IPS DF 6.9 (cell line): ENCODE measurements around the gene TBC1D22A.

Experiments
- DNase-seq: peaks from one replicate; pipeline ENCODE4 v3.0.0-alpha.2; 2013; ENCODE audit warnings: low read depth, low spot score
- H3K27ac ChIP-seq: one replicate; pipeline ENCODE4 v1.5.1; 2013; ENCODE audit warnings: low read length, control low read depth
- H3K27me3 ChIP-seq: 2 replicates; pipeline ENCODE4 v1.6.1; 2013; ENCODE audit warnings: mild to moderate bottlenecking, low read length; ENCODE audit not compliant: control insufficient read depth, insufficient read depth
- H3K36me3 ChIP-seq: 2 replicates; pipeline ENCODE4 v1.6.1; 2013; ENCODE audit warnings: low read length; ENCODE audit not compliant: control insufficient read depth, insufficient read depth
- H3K4me1 ChIP-seq: 2 replicates; pipeline ENCODE4 v1.6.1; 2013; ENCODE audit warnings: low read length; ENCODE audit not compliant: control insufficient read depth, insufficient read depth
- H3K4me3 ChIP-seq: 2 replicates; pipeline ENCODE4 v1.5.1; 2013; ENCODE audit warnings: mild to moderate bottlenecking, low read length
- H3K9me3 ChIP-seq: 2 replicates; pipeline ENCODE4 v1.6.1; 2013; ENCODE audit warnings: low read length, inconsistent platforms; ENCODE audit not compliant: control insufficient read depth, insufficient read depth
- WGBS: extraction: QIAGEN DNeasy Blood & Tissue Kit; methylation state at CpG from one replicate; pipeline ENCODE4 v1.1.7; 2013; ENCODE audit warnings: mixed read lengths, missing lambda C conversion rate; ENCODE audit not compliant: insufficient read length, insufficient coverage; 5-methylcytosine and 5-hydroxymethylcytosine counted together

The TBC1D22A gene

DNA sequence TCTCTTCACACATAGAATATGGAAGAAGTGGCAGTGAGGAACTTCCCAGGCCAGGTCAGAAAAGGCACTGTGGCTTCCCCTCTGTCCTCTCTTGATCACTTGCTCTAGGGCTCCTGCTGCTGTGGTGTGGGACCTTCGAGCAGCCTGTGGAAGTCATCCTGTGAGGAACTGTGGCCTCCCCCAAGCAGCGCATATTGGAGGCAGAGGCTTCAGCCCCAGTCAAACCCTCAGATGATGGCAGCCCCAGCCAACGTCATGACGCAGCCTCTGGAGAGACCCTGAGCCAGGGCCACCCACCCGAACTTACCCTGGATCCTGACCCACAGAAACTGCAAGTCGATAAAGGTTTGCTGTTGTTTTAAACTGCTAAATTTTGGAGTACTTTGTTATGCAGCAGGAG is 444.9 kb downstream of the TBC1D22A start:
- Histone ChIP-seq H3K36me3 (no peaks in the 10 kb centered on the region), H3K4me1 (no peaks in the 10 kb centered on the region), H3K27ac (no peak overlapping the region), H3K9me3 (peaks cover 13% of the 10 kb centered on the region), H3K27me3 (no peaks in the 10 kb centered on the region), H3K4me3 (no peak overlapping the region)
- WGBS, result no CpG with 5 or more reads among the region's 6 CpGs
- no peak for DNase-seq

DNA sequence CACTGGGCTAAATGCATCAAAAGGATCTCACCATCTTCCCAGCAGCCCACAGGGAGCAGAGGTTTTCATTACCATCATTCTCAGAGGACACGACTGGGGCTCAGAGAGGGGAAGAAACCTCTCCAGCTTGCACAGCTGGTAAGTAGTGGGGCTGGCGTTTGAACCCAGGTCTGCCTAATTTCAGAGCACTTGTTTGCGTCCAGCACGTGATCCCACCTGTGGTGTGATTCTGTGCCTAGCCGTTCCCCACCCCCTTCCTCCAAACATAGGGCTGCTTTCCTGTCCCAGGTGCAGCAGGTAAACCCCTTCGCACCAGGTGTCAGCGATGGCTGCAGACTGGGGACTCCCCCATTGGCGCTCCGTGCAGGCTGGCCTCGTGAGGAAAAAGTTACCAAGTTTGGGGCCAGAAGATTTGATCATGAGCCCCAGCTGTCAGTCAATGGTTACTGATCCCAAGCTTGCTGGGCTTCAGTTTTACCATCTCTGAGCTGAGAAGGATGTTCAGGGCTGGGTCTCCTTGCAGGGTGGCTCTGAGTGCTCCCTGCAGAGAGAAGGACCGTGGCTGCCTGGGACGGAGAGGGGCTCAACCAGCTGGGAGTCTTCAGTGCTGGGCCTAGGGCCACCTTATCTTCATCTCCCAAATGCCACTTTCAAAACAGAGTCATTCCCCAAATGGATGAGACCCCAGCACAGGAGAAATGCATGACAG is 445.6 kb downstream of the TBC1D22A start:
- Histone ChIP-seq H3K4me1 (no peaks in the 10 kb centered on the region), H3K9me3 (peaks cover 18% of the 10 kb centered on the region), H3K4me3 (no peak overlapping the region), H3K36me3 (no peaks in the 10 kb centered on the region), H3K27ac (no peak overlapping the region), H3K27me3 (no peaks in the 10 kb centered on the region)
- no CpG with 5 or more reads among the region's 12 CpGs for WGBS
- DNase-seq, result no peak

DNA sequence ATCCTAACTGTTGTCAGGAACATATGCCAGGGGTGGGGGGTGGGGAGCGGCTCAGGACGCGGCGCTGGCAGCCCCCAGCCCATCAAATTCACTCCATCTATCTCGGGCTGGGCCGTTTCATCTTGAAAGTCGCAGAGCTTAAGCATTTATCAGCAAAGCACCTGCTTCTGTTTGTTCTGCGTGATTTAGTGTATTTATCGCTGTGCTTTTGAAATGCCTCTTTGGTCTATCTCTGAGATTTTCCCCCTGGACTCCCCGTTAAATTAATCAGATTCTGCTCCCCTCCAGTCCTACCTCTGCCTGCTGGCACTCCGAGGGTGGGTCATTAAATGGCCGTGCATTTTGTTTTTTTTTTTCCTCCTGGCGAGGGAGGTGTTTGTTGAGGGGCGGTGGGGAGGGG is 446.2 kb downstream of the TBC1D22A start:
- Histone ChIP-seq H3K27me3 (no peaks in the 10 kb centered on the region), H3K4me1 (no peaks in the 10 kb centered on the region), H3K9me3 (peaks cover 17% of the 10 kb centered on the region), H3K27ac (no peak overlapping the region), H3K36me3 (no peaks in the 10 kb centered on the region; the same call in 1 of the 2 replicates), H3K4me3 (no peak overlapping the region)
- DNase-seq, result no peak
- WGBS, result no CpG with 5 or more reads among the region's 14 CpGs

DNA sequence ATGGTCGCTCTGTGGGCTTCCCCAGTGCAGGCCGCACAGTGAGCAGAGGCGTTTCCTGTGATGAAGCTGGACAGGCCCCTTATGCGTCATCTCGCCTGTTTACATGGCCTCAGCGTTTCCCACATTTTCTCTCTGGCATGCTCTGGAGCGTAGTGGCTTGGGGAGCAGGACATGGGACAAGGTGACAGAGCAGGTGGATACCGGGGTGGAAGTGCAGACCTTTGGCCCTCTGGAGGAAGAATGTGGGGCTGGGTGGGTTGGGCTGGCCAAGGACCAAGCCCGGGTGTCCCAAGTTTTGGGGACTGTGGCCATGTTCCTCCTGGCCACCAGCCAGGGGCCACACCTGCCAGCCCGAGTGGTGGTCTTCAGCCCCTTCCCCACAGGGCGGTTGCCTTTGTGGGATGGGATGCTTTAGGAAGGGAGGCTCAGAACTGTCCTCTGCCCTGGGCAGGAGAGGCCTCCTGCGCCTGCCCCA is 446.6 kb downstream of the TBC1D22A start:
- no peak overlapping the region for H3K4me3 ChIP-seq
- no peak overlapping the region for H3K27ac ChIP-seq
- H3K36me3 ChIP-seq, result no peaks in the 10 kb centered on the region; the same call in 1 of the 2 replicates
- no peaks in the 10 kb centered on the region for H3K27me3 ChIP-seq
- peaks cover 19% of the 10 kb centered on the region for H3K9me3 ChIP-seq
- no peaks in the 10 kb centered on the region for H3K4me1 ChIP-seq
- no peak for DNase-seq
- no CpG with 5 or more reads among the region's 12 CpGs for WGBS

DNA sequence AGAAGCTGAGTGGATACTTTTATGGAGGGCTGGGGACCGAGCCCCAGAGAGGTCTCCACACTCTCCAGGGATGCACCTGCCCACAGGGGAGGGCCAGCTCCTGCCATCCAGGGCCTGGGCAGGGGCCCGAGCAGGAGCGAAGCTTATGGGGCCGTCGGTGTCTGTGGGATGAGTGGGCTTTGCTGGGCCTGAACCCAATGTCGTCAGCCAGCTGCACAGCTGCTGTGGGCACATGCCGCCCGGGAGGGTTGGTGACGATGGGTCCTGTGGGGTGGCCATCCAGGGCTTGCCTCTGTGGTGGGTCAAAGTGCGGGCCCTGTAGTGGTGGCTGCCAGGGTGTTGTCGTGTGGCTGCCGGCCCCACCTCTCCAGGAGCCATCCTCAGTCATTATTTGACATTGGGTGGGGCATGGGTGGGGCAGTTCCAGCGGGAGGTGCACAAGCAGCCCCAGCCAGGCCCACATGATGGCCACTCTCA is 447.1 kb downstream of the TBC1D22A start:
- Histone ChIP-seq H3K27ac (no peak overlapping the region), H3K9me3 (peaks cover 20% of the 10 kb centered on the region), H3K36me3 (no peaks in the 10 kb centered on the region; the same call in 1 of the 2 replicates), H3K4me1 (no peaks in the 10 kb centered on the region), H3K4me3 (no peak overlapping the region), H3K27me3 (no peaks in the 10 kb centered on the region)
- whole genome bisulfite sequencing, result no CpG with 5 or more reads among the region's 13 CpGs
- DNase-seq, result no peak

DNA sequence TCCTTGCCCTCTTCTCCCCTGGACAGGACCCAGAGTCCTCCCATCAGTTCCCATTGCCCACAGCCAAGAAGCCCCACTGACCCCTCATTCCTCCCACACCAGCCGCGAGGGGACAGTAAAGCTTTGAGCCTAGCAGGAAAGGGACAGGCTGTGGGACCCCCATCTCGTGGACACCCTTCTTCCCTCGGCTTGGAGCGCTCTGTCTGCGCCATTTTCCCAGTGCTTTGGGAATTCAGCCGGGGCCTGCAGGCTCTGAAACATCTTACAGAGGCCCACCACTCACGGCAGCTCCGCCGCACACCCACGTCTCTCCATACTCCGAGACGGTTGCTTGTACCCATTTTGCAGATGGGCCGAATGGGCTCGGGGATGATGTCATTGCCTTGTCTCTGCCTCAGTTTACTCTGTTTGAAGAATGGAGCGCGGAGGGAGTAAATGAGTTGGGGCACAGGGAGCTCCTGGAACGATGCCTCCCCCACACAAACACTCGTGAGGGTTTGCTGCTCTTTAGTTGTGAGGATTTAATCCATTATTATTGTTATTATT is 447.7 kb downstream of the TBC1D22A start:
- H3K4me3 ChIP-seq, result no peak overlapping the region
- H3K27me3 ChIP-seq, result no peaks in the 10 kb centered on the region
- peaks cover 20% of the 10 kb centered on the region for H3K9me3 ChIP-seq
- no peaks in the 10 kb centered on the region for H3K4me1 ChIP-seq
- DNase-seq, result no peak
- WGBS, result no CpG with 5 or more reads among the region's 19 CpGs
- no peak overlapping the region for H3K27ac ChIP-seq
- no peaks in the 10 kb centered on the region; the same call in 1 of the 2 replicates for H3K36me3 ChIP-seq

DNA sequence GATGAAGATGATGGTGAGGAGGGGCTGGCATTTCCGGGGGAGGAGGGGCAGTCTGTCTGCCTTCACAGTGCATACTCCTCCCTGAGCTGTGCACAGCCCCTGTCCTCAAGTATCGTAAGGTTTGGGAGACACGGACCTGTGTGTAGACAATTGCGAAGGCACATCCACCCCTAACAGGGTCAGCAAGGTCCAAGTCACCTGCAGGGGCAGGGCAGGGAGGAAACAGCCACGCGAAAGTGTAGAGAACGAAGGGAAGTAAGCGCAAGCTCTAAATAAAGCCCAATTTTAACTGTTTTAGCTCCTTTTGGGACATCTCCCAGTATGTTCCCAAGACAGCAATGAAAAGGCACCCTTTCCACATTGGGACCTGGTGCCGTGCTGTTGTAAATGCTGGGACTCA is 448.2 kb downstream of the TBC1D22A start:
- WGBS, result no CpG with 5 or more reads among the region's 9 CpGs

DNA sequence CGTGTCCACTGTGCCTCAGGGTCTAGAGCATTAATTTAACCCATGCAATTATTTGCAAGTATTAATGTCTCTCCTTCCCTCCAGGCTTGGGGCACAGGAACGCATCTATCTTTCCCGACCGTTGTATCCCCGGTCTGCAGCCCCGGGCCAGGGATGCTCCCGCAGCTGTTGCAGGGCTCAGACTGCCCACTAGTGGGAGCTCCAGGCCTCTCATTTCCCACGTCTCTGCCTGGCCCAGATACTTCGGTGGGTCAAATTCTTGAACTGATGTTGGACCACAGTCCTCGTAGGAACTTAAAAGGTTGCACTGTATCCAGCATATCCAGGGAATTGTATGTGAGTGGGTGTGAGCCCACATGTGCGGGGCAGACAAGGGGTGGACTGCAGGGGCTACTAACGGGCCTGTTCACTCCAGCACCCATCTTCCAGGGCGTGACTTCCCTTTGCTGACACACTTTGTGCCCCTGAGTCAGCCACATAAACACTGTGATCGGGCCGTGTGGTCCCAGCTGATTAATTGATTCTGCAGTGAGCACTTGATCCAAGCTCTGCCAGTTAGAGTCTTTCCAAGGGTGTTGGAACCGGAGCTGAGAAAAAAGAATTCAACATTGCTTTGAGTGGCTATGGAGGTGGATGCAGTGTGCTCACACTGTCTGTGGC is 451.3 kb downstream of the TBC1D22A start:
- Histone ChIP-seq H3K27ac (no peak overlapping the region), H3K36me3 (no peaks in the 10 kb centered on the region; the same call in 1 of the 2 replicates), H3K4me3 (no peak overlapping the region), H3K4me1 (no peaks in the 10 kb centered on the region), H3K27me3 (no peaks in the 10 kb centered on the region), H3K9me3 (peaks cover 15% of the 10 kb centered on the region)
- no CpG with 5 or more reads among the region's 16 CpGs for WGBS
- DNase-seq, result no peak

More for the DNA sequence above, 448.2 kb downstream of the TBC1D22A start:
- Histone ChIP-seq H3K9me3 (peaks cover 17% of the 10 kb centered on the region), H3K27ac (no peak overlapping the region), H3K27me3 (no peaks in the 10 kb centered on the region), H3K36me3 (no peaks in the 10 kb centered on the region; the same call in 1 of the 2 replicates), H3K4me1 (no peaks in the 10 kb centered on the region), H3K4me3 (no peak overlapping the region)
- no peak for DNase-seq

DNA sequence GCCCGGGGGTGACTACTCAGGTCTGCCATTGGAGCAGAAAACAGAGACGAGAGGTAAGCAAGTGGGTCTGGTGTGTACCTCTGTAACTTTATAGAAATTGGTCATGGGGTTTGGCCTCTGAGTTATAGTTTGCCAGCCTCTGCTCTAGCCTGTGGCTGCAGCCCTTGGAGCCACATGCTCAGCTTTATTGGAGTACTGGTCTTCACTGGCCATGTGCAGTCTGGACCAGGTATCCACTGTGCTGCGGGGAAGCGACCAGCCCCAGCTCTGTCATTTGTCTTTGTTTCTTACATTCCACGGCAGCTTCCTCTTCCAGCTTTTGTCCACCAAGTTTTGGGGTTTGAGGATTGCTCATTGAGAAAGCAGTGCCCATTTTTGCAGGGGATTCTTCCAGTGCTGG is 453.4 kb downstream of the TBC1D22A start:
- WGBS, result no CpG with 5 or more reads among the region's 5 CpGs
- peaks cover 25% of the 10 kb centered on the region for H3K9me3 ChIP-seq

DNA sequence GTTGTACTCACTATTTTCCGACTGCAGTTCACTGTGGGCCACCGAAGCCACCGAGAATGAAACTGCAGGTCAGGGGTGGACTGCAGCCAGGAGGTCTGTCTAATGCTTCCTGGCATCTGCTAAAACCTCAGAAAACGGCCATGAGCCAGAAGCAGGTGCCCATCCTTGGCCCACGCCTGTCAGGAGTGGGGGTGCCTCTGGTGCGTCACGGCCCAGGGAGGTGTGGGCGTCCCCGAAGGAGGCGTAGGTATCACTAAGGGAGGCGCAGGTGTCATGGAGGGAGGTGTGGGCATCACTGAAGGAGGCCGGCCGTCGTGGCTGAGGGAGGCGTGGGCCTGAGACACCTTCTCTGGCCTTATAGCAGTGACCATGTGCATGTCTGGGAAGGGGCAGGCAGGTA is 456.2 kb downstream of the TBC1D22A start:
- Histone ChIP-seq H3K9me3 (peaks cover 26% of the 10 kb centered on the region), H3K27me3 (no peaks in the 10 kb centered on the region), H3K4me3 (no peak overlapping the region), H3K4me1 (no peaks in the 10 kb centered on the region), H3K36me3 (no peaks in the 10 kb centered on the region), H3K27ac (no peak overlapping the region)
- no CpG with 5 or more reads among the region's 15 CpGs for WGBS
- DNase-seq, result no peak

More for the DNA sequence above, 453.4 kb downstream of the TBC1D22A start:
- DNase-seq, result no peak
- Histone ChIP-seq H3K36me3 (no peaks in the 10 kb centered on the region; the same call in 1 of the 2 replicates), H3K27ac (no peak overlapping the region), H3K27me3 (no peaks in the 10 kb centered on the region), H3K4me1 (no peaks in the 10 kb centered on the region), H3K4me3 (no peak overlapping the region)
